ENCODE data around the gene DYNLT2.
"Not testable (repeated sequence)": the region's sequence is repeated elsewhere in the genome, so short reads cannot be mapped to it uniquely, and the experiment has no call there.

The DYNLT2 gene

GRCh38 chr6:169783971-169784820, 32.8 kb upstream of the DYNLT2 start:
- DNase-seq (ENCODE audit: insufficient read length, low spot score), result no peak
- no peak for FAIRE-seq

- FAIRE-seq (no peak), DNase-seq (ENCODE audit: insufficient read length, low spot score) (no peak)
Observed at GRCh38 chr6:169783401-169783800, 32.0 kb upstream of the DYNLT2 start.

- FAIRE-seq (no peak), DNase-seq (ENCODE audit: insufficient read length, low spot score) (no peak)
Observed at GRCh38 chr6:169782966-169783365, 31.6 kb upstream of the DYNLT2 start.

- DNase-seq (ENCODE audit: insufficient read length, low spot score), result no peak
- no peak for FAIRE-seq
Observed at GRCh38 chr6:169780571-169781091, 29.3 kb upstream of the DYNLT2 start.

DNA sequence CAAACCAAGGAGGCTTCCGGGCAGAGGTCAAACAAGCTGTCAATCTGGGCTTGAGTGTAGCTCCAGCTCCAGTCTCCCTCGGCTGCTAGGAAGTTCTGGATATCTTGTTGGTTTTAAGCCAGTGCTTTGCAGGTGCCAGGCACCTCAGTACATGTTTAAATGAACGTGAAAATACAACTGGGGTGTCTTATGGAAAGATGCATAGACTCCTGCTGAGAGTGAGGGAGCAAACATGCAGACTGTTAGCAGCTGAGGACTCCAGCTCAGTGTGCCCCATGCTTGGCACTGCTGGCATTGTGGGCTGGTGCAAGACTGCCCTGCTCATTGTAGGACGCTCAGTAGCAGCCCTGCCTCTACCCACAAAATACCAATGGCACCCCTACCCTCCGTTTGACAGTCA, 28.5 kb upstream of the DYNLT2 start:
- no peak for FAIRE-seq
- no peak for DNase-seq (ENCODE audit: insufficient read length, low spot score)

DNA sequence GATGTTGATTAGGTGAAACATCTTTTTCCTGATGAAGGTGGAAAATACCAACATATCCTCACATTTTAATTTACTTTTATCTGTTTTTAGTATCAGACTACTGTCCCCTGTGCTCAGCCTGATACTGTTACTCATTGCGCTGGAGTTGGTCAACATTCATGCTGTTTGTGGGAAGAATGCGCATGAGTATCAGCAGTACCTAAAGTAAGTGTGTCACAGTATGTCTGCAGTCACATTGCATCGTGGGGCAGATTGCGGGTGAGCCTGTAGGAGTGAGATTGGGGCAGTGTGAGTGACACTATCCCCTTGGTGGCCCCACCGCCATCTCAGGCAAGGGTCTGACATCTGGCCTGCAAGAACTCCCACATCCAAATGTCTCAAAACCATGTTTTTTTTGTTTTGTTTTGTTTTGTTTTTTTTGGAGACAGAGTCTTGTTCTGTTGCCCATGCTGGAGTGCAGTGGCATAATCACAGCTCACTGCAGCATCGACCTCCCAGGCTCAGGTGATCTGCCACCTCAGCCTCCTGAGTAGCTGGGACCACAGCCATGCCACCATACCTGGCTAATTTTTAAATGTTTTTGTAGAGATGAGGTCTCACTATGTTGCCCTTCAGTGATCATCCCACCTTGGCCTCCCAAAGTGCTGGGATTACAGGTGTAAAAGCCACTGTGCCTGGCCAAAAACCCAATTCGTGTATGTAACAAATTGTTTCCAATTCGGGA, 27.9 kb upstream of the DYNLT2 start:
- no peak for DNase-seq (ENCODE audit: insufficient read length, low spot score)
- FAIRE-seq, result no peak

DNA sequence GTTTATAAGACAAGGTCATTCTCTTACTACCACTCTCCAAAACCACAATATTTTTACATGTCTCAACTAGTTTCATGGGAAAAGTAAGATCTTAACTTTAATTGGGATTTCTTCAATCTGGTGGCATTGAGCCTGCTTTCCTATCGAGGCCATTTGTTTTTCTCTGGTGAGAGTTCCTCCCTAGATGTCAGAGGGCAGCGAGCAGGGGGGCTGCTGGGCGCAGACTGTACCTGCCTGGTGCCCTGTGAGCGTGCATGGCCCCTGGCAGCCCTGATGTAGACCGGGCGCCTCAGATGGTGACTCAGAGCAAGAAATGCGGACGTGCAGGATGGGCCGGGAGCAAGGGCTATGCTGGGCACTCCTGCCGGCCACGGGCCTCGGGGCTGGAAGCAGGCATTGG, 27.3 kb upstream of the DYNLT2 start:
- DNase-seq (ENCODE audit: insufficient read length, low spot score) (no peak), FAIRE-seq (no peak)

DNA sequence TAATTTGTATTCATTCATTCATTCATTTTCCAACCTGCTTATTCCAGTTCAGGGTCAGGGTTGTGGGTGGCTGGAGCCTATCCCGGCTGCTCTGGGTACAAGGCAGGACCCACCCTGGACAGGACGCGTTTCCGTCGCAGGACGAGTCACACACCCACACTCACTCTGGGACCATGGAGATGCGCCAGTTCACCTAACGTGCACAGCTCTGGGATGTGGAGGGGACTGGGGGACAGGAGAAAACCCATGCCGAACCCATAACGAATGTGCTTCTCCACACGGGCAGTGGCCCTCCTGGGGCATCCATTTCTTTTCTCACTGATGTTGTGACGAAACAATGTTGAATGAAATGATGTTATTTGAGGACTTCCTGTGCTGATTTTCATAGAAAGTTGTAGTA, 26.5 kb upstream of the DYNLT2 start:
- FAIRE-seq (no peak), DNase-seq (ENCODE audit: insufficient read length, low spot score) (no peak)

- FAIRE-seq (no peak), DNase-seq (ENCODE audit: insufficient read length, low spot score) (no peak)
Observed at GRCh38 chr6:169776379-169776778, 25.0 kb upstream of the DYNLT2 start.

- DNase-seq (ENCODE audit: insufficient read length, low spot score) (no peak), FAIRE-seq (no peak)
Observed at GRCh38 chr6:169775321-169775720, 23.9 kb upstream of the DYNLT2 start.

DNA sequence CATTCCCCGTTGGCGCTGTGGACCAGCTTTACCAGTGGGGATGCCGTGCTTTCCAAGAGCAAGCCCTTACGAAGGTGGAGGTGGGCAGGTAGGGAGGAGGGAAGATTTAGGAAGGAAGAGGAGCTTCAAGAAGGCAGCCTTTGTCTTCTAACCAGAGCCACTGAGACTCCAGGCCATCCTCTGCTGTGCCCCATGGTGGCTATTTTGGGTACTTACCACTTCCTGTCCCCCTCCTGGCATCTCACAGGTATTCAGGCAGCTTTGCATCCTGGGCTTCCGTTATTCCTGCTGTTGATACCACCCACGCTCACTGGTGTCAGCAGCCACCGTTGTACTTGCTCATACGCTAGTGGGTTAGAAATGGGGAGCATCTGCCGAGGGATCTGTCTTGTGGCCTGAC, 23.0 kb upstream of the DYNLT2 start:
- FAIRE-seq, result no peak

DNA sequence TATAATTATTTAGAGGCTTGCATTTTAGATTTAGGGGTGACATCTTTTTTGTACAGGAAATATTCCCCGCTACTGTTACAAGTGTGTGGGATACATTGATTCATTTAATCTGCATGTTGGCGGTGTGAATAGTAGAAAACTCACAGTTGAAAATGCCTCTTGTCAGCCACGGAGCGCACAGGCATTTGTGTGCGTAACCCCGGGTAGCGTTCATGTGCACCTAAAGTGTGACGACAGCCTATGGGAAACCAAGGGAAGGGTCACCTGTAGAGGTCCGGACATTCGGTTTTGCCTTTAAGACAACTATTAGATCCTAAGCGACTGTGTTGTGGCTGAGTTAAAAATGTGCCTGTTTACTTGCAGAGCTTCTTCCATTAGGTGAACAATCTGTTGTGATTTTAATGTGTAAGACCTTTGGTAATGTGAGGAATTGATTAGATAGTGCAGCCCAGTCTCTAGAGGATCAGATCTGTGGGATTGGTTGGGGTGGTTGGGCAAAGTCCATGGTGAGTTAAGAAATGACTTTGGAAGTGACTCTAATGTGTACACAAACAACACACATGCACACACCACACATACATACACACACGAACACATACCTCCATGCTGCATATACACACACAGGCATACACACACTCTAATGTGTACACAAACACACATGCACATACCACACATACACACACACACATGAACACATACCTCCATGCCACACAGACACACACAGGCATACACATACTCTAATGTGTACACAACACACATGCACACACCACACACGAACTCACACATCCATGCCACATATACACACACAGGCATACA, 15.8 kb upstream of the DYNLT2 start:
- DNase-seq (ENCODE audit: insufficient read length, low spot score), result no peak
- FAIRE-seq, result no peak

More for the DNA sequence above, 23.0 kb upstream of the DYNLT2 start:
- DNase-seq (ENCODE audit: insufficient read length, low spot score), result no peak

GRCh38 chr6:169766232-169766631, 14.9 kb upstream of the DYNLT2 start:
- FAIRE-seq (no peak), DNase-seq (ENCODE audit: insufficient read length, low spot score) (no peak)

DNA sequence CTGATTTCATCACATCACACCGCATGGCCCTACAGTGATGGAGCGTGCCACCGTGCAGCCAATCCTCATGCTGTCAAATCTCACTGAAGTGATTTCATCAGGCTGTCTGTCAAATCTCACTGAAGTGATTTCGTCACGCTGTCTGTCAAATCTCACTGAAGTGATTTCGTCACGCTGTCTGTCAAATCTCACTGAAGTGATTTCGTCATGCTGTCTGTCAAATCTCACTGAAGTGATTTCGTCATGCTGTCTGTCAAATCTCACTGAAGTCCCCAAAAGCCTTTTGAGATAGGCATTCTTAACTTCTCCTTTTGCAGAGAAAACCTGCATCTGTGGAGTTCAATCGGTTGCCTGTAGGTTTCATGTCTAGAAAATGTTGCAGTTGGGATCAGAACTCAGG, 14.4 kb upstream of the DYNLT2 start:
- DNase-seq (ENCODE audit: insufficient read length, low spot score); FAIRE-seq: not testable (repeated sequence)

GRCh38 chr6:169763881-169764280, 12.5 kb upstream of the DYNLT2 start:
- FAIRE-seq, result no peak
- DNase-seq (ENCODE audit: insufficient read length, low spot score), result no peak

- DNase-seq (ENCODE audit: insufficient read length, low spot score), result no peak
- no peak for FAIRE-seq
Observed at GRCh38 chr6:169763308-169763707, 11.9 kb upstream of the DYNLT2 start.

DNA sequence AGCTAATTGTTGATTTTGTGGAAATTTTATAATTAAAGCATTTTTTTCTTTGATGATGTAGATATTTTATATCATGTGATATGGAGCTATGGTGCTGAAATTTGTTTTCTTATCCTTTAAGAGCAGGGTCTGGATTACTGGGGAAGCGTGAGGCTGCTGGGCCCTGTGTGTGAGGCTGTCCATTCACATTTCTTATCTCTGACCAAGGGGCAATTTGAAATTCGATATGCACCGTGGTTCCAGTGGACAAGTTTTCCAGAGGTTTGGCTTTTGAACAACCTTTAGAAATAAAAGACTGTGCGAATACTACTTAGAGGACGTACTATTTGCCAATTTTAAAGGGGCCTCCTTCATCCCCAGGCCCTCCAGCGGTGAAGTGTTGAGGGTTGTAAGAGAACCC, 3.8 kb upstream of the DYNLT2 start:
- no peak for DNase-seq (ENCODE audit: insufficient read length, low spot score)
- FAIRE-seq, result no peak

- DNase-seq (ENCODE audit: insufficient read length, low spot score) (no peak), FAIRE-seq (peak; percentile 71)
Observed at GRCh38 chr6:169752074-169752623, 777 bp upstream of the DYNLT2 start.

- no peak for DNase-seq (ENCODE audit: insufficient read length, low spot score)
- no peak for FAIRE-seq
Observed at GRCh38 chr6:169746556-169746955, 4.8 kb downstream of the DYNLT2 start.

DNA sequence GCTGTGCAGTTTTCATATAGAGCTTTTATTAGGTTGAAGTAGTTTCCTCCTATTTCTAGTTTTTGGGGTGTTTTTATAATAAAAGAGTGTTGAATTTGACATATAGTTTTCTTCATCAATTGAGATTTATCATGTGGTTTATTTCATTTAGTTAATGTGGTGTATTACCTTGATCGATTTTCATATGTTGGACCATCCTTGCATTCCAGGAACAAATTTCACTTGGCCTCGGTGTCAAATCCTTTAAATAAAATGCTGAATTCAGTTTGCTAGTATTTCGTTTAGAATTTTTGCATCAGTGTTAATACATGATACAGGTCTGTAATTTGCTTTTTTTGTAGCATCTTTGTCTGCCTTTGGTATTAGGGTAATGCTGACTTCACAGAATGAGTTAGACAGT, 6.0 kb downstream of the DYNLT2 start:
- FAIRE-seq, result no peak
- no peak for DNase-seq (ENCODE audit: insufficient read length, low spot score)

GRCh38 chr6:169741344-169741743, 10.0 kb downstream of the DYNLT2 start:
- DNase-seq (ENCODE audit: insufficient read length, low spot score) (no peak), FAIRE-seq (no peak)

Data from GM19239 (cell line).